ENCODE results near the gene FARP2.

DNA sequence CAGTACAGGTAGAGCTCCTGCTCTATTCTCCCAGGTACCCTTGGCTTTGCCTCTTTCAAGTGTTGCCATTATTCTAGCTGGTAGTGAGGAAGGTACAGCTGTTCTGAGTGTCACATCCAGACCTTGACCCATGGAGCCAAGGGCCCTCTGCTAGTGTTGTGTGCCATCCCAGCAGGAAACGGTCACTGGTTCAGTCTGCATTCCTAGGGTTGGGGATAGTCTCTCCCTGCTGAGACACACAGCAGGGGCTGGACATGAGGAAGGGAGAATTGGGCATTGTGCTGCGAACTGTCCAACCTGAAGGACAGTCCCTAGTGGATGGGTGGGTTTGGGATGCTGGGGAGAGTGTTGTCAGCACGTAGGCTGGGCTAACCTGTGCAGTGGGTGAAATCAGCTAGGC, 59.1 kb downstream of the FARP2 start:
- TF ChIP-seq CTCF (conservative IDR thresholded peaks at IDR 0.05; ENCODE audit: low read length) (no peak), EZH2phosphoT487 (IDR thresholded peaks at IDR 0.05; ENCODE audit: borderline replicate concordance) (no peak)

Measured in Loucy (cell line).